ENCODE measurements around the gene KRTAP10-12. TPM values are rescaled to one million over a fixed set of nuclear protein-coding genes. Genes with fewer than 3 reads are reported as not detected.

The KRTAP10-12 gene
- total and polyA plus RNA-seq, 4 donors: not detected

DNA sequence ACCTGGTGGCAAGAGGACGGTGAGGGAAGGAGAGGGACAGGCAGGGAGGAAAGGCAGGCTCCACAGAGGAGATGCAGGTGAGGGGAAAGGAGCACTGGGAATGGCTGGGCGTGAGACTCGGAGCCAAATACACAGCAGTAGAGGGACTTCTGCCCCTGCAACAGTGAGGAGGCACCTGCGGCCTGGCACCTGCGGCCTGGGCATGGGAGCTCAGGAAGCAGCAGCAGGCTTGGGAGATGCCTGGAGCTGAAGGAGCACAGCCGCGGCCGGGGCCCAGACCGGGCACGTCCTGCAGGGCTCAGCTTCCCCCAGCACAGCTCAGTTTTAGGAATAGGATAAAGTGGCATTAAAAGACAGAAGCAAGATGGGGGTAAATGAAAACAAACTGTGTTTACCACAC lies 35.3 kb downstream of the KRTAP10-12 start (continued):
- no peak for TF ChIP-seq HNF4A (conservative IDR thresholded peaks at IDR 0.05)

DNA sequence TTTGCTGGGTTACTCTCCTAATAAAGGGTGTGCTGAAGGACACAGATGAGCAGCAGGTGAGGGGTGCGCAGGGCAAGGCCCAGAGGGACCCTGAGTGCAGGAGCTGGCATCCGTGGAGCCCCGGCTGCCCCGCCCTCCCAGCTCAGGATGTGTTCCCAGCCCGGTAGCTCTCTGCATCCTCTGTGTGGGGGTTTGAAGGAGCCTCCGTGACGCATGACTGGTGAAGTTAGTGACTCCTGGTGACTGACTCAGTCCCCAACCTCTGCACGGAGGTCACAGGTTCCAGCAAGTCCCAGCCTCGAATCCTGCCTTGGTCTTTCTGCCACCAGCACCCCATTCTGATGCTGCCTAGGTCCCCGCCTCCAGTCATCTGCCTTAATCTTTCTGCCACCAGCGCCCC lies 36.0 kb downstream of the KRTAP10-12 start:
- no peak overlapping the region for H3K27ac ChIP-seq (ENCODE audit: low read depth in 1 of 2, low read length in 2 of 2)
- WGBS: 89% methylated on average over 11 of the region's 11 CpGs
- no peak overlapping the region for H3K9ac ChIP-seq (ENCODE audit: low read depth in 1 of 2, low read length in 2 of 2)
- no peaks in the 10 kb centered on the region for H3K4me1 ChIP-seq (ENCODE audit: control insufficient read depth in 4 of 4, insufficient read depth in 4 of 4, low read length in 3 of 4)
- TF ChIP-seq, protein P1, sequence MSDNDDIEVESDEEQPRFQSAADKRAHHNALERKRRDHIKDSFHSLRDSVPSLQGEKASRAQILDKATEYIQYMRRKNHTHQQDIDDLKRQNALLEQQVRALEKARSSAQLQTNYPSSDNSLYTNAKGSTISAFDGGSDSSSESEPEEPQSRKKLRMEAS (IDR thresholded peaks at IDR 0.05): no peak
- TF ChIP-seq SP1 (IDR thresholded peaks at IDR 0.05) (no peak), RXRA (IDR thresholded peaks at IDR 0.05) (no peak), YY1 (IDR thresholded peaks at IDR 0.05) (no peak), EGR1 (IDR thresholded peaks at IDR 0.05; ENCODE audit: low read depth in 2 of 2) (no peak), JUND (IDR thresholded peaks at IDR 0.05) (no peak), HNF4G (IDR thresholded peaks at IDR 0.05) (no peak), TAF1 (conservative IDR thresholded peaks at IDR 0.05) (no peak), FOXA1 (IDR thresholded peaks at IDR 0.05) (no peak), RAD21 (IDR thresholded peaks at IDR 0.05) (no peak), HNF4A (conservative IDR thresholded peaks at IDR 0.05) (no peak), GABPA (IDR thresholded peaks at IDR 0.05 in 1 of 2, conservative IDR thresholded peaks at IDR 0.05 in 1 of 2) (no peak), NR2F2 (IDR thresholded peaks at IDR 0.05) (no peak), FOXA2 (IDR thresholded peaks at IDR 0.05) (no peak)
- TF ChIP-seq, protein P2, sequence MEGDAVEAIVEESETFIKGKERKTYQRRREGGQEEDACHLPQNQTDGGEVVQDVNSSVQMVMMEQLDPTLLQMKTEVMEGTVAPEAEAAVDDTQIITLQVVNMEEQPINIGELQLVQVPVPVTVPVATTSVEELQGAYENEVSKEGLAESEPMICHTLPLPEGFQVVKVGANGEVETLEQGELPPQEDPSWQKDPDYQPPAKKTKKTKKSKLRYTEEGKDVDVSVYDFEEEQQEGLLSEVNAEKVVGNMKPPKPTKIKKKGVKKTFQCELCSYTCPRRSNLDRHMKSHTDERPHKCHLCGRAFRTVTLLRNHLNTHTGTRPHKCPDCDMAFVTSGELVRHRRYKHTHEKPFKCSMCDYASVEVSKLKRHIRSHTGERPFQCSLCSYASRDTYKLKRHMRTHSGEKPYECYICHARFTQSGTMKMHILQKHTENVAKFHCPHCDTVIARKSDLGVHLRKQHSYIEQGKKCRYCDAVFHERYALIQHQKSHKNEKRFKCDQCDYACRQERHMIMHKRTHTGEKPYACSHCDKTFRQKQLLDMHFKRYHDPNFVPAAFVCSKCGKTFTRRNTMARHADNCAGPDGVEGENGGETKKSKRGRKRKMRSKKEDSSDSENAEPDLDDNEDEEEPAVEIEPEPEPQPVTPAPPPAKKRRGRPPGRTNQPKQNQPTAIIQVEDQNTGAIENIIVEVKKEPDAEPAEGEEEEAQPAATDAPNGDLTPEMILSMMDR (IDR thresholded peaks at IDR 0.05; ENCODE audit: low read depth, low read length, missing input control): no peak
- TF ChIP-seq, protein P3, sequence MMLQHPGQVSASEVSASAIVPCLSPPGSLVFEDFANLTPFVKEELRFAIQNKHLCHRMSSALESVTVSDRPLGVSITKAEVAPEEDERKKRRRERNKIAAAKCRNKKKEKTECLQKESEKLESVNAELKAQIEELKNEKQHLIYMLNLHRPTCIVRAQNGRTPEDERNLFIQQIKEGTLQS (IDR thresholded peaks at IDR 0.05): no peak
- TF ChIP-seq, protein P4, sequence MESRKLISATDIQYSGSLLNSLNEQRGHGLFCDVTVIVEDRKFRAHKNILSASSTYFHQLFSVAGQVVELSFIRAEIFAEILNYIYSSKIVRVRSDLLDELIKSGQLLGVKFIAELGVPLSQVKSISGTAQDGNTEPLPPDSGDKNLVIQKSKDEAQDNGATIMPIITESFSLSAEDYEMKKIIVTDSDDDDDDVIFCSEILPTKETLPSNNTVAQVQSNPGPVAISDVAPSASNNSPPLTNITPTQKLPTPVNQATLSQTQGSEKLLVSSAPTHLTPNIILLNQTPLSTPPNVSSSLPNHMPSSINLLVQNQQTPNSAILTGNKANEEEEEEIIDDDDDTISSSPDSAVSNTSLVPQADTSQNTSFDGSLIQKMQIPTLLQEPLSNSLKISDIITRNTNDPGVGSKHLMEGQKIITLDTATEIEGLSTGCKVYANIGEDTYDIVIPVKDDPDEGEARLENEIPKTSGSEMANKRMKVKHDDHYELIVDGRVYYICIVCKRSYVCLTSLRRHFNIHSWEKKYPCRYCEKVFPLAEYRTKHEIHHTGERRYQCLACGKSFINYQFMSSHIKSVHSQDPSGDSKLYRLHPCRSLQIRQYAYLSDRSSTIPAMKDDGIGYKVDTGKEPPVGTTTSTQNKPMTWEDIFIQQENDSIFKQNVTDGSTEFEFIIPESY (IDR thresholded peaks at IDR 0.05): no peak
- TF ChIP-seq, protein P5, sequence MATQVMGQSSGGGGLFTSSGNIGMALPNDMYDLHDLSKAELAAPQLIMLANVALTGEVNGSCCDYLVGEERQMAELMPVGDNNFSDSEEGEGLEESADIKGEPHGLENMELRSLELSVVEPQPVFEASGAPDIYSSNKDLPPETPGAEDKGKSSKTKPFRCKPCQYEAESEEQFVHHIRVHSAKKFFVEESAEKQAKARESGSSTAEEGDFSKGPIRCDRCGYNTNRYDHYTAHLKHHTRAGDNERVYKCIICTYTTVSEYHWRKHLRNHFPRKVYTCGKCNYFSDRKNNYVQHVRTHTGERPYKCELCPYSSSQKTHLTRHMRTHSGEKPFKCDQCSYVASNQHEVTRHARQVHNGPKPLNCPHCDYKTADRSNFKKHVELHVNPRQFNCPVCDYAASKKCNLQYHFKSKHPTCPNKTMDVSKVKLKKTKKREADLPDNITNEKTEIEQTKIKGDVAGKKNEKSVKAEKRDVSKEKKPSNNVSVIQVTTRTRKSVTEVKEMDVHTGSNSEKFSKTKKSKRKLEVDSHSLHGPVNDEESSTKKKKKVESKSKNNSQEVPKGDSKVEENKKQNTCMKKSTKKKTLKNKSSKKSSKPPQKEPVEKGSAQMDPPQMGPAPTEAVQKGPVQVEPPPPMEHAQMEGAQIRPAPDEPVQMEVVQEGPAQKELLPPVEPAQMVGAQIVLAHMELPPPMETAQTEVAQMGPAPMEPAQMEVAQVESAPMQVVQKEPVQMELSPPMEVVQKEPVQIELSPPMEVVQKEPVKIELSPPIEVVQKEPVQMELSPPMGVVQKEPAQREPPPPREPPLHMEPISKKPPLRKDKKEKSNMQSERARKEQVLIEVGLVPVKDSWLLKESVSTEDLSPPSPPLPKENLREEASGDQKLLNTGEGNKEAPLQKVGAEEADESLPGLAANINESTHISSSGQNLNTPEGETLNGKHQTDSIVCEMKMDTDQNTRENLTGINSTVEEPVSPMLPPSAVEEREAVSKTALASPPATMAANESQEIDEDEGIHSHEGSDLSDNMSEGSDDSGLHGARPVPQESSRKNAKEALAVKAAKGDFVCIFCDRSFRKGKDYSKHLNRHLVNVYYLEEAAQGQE (IDR thresholded peaks at IDR 0.05): no peak
- no peaks in the 10 kb centered on the region for H3K27me3 ChIP-seq (ENCODE audit: control insufficient read depth in 4 of 4, insufficient read depth in 4 of 4, low read length in 3 of 4)
- H3K9me3 ChIP-seq (ENCODE audit: control insufficient read depth in 4 of 4, low read length in 3 of 4): peaks cover 0 to 3% (median 0%) of the 10 kb centered on the region in 4 donors
- no peaks in the 10 kb centered on the region for H3K36me3 ChIP-seq (ENCODE audit: control insufficient read depth in 4 of 4, insufficient read depth in 3 of 4, low read depth in 1 of 4, low read length in 3 of 4)
- no peak for DNase-seq (ENCODE audit: low spot score)
- H3K4me3 ChIP-seq (ENCODE audit: low read depth in 1 of 3, low read length in 3 of 3): no peak overlapping the region
